GM12864 (cell line): ENCODE data around the gene TDRD1.

ENCODE experiments used
- DNase-seq: peaks from one replicate; pipeline ENCODE4 v3.0.0-alpha.2; 2011; ENCODE audit warnings: low read depth
- H3K4me3 ChIP-seq: 2 replicates; pipeline ENCODE4 v1.5.1; 2011; ENCODE audit warnings: mild to moderate bottlenecking, low read depth, low read length, control low read depth
- TF ChIP-seq, protein P1 (sequence below): IDR thresholded peaks from 2 replicates; pipeline ENCODE4 v1.5.1; 2011; ENCODE audit warnings: low read depth, mild to moderate bottlenecking, moderate library complexity, low read length, control low read depth, inconsistent platforms; ENCODE audit errors: missing control alignments

The TDRD1 gene

DNA sequence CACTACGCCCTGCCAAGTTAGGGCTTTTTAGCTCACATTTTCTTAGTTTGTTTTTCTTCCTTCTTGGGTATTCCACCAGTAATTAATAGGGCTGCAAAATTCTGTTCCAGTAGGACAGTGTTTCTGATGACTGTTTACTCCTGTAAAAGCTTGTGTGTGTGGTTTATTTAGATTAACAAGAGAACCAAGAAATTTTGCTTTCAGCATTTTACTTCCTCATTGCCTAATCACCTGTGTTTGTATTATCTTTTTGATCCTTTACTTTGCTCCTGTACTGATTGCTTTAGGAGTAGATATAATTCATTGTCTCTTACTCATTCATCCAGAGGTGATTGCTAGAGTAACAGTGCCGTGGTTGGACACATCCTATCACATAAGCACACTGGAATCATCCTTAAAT lies 27.7 kb downstream of the TDRD1 start:
- DNase-seq: no peak
- TF ChIP-seq, protein P1, sequence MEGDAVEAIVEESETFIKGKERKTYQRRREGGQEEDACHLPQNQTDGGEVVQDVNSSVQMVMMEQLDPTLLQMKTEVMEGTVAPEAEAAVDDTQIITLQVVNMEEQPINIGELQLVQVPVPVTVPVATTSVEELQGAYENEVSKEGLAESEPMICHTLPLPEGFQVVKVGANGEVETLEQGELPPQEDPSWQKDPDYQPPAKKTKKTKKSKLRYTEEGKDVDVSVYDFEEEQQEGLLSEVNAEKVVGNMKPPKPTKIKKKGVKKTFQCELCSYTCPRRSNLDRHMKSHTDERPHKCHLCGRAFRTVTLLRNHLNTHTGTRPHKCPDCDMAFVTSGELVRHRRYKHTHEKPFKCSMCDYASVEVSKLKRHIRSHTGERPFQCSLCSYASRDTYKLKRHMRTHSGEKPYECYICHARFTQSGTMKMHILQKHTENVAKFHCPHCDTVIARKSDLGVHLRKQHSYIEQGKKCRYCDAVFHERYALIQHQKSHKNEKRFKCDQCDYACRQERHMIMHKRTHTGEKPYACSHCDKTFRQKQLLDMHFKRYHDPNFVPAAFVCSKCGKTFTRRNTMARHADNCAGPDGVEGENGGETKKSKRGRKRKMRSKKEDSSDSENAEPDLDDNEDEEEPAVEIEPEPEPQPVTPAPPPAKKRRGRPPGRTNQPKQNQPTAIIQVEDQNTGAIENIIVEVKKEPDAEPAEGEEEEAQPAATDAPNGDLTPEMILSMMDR: no peak
- no peak overlapping the region for H3K4me3 ChIP-seq

DNA sequence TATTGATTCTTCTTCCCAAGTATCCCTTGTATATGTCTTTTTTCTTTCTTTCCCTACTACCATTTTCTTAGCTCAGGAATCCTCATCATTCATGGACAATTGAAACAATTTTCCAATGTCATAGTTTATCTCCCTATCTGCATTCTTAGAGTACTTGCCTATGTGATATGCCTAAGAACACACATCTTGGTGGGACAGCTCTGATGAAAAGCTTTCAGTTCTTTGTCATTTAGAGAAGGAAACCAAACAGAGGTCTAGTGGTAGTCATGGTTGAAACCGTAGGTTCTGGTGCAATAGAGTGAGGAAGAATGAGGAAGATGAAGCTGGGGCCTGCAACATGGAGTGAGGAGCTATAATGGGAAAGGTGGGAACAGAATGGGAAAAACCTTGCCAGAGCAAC lies 28.2 kb downstream of the TDRD1 start:
- DNase-seq: no peak
- no peak overlapping the region for H3K4me3 ChIP-seq
- TF ChIP-seq, protein P1: no peak

DNA sequence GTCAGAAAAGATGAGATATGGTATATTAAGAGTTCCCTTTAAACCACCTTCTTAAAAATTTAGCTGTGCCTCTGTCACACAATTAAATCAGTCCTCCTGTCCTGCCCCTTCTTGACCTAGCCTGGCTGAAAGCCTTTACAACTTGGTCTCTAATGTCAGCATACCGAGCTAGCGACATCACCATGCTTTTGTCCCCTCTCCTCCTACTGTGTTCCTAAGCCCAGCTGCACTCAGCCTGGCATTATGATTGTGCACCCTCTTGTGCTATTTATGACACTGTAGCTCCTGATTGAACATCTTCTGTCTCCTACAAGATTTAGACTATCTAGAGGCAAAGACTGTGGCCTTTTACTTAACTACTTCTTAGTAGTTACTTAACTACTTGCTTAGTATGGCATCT lies 29.2 kb downstream of the TDRD1 start:
- no peak overlapping the region for H3K4me3 ChIP-seq
- TF ChIP-seq, protein P1: no peak
- no peak for DNase-seq

DNA sequence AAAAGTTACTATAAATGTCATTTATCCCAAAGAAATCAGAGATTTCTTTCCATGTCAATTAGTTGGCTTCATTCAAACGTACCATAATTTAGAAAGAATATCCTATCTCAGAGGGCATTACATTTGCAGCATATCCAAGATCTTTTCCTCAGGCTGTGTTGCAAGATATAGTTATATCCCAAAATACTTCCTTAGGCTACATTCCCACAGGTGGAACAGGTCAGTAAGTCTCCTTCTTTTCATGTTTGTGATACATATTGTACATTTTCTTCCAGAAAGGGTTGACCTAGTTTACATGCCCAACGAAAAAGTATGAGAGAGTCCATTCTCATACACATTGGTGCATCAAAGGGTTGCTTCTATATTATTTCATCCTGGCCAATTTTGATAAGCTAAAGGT lies 33.0 kb downstream of the TDRD1 start:
- DNase-seq: no peak
- TF ChIP-seq, protein P1: no peak

DNA sequence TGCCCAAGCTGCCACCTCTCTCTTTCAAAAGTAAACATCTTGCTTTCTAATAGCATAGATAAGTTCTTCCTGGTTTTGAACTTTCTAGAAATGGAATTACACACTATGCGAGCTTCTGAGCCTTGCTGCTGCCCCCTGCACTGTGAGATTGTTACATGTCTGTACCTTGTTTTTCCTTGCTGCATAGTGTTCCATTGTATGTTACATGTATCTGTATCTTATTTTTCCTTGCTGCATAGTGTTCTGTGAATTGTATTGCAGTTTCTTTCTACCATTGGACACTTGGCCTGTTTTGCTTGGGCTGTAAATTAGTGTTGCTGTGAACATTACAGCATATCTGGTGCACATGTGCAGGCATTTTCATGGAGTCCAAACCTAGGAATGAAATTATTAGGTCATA lies 35.9 kb downstream of the TDRD1 start:
- DNase-seq: no peak
- no peak overlapping the region for H3K4me3 ChIP-seq
- TF ChIP-seq, protein P1: no peak

More for the DNA sequence above, 33.0 kb downstream of the TDRD1 start:
- no peak overlapping the region for H3K4me3 ChIP-seq

DNA sequence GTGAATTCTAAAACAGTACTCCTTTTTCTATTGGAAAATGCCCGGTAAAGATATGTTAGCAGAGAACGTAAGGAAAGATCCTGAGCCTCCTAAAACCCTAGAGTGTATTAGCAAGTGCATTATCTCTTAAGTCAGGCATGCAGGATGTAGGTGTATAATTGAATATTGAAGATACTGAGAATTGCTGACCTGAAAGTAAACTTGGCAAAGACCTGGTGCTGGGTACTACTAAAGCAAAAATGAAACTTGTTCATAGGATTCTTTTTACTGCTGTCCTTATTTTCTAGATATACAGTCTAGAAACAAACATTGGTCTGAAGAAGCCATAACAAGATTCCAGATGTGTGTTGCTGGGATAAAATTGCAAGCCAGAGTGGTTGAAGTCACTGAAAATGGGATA lies 41.1 kb downstream of the TDRD1 start:
- no peak overlapping the region for H3K4me3 ChIP-seq
- no peak for DNase-seq
- TF ChIP-seq, protein P1: no peak

DNA sequence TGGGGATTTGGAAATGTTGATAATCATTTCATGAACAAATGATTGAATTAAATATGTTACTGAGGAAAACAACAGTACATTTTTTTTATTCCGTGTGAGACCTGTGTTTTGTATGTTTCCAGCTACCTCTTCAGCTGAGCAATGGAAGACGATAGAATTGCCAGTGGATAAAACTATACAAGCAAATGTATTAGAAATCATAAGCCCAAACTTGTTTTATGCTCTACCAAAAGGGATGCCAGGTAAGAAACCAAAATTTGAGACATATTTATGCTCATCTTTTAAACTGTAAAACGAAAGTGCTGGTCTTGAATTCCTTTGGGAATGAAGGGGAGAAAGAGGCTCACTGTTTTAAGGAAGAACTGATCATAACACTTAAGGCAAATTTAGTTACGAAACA lies 42.1 kb downstream of the TDRD1 start:
- no peak overlapping the region for H3K4me3 ChIP-seq
- DNase-seq: no peak
- TF ChIP-seq, protein P1: no peak
